Measurements from ENCODE around the gene PCGF3.

GRCh38 chr4:678331-679103 is 27.1 kb upstream of the PCGF3 start:
- TF ChIP-seq CTCF (IDR thresholded peaks at IDR 0.05; ENCODE audit: low read depth, low read length, missing input control), result no peak
- no peak for TF ChIP-seq REST (IDR thresholded peaks at IDR 0.05)
- TF ChIP-seq SP1 (IDR thresholded peaks at IDR 0.05), result no peak
